H1 (cell line): ENCODE results near the gene TMEM273. TPM values are rescaled to one million over a fixed set of nuclear protein-coding genes. Genes with fewer than 3 reads are reported as not detected.

Source experiments
- CTCF ChIA-PET: fragments of 300-600 bp; sonication (Branson Sonifier 250); formaldehyde crosslinking; loops from one replicate; lab custom pipeline; 2021; ENCODE audit not compliant: partially characterized antibody; lab: Charles Lee
- POLR2A ChIA-PET: fragments of 300-600 bp; sonication (Branson Sonifier 250); formaldehyde crosslinking; loops from one replicate; lab custom pipeline; 2021; ENCODE audit warnings: inconsistent platforms; ENCODE audit not compliant: partially characterized antibody; lab: Charles Lee
- DNase-seq, 2 experiments: peaks; one replicate each; pipeline versions ENCODE4 v3.0.0 to v3.0.0-alpha.2; 2010 to 2022; ENCODE audit warnings: low spot score in 2 of 2, low read depth in 1 of 2, mixed read lengths in 1 of 2
- FAIRE-seq: peaks from 2 replicates; lab custom pipeline; 2011; peaks lifted over from hg19 to GRCh38; lab: Jason Lieb, UNC
- H2AFZ ChIP-seq: 2 replicates; pipeline ENCODE4 v1.8.1; 2012; ENCODE audit warnings: low read length, inconsistent platforms
- H2AK5ac ChIP-seq: 2 replicates; pipeline ENCODE4 v1.6.1; 2013; ENCODE audit warnings: low read depth, low read length
- H2BK120ac ChIP-seq: replicated peaks from 2 replicates; pipeline ENCODE3; 2013; ENCODE audit warnings: low read depth, low read length, inconsistent platforms
- H2BK12ac ChIP-seq: 2 replicates; pipeline ENCODE4 v1.6.1; 2013; ENCODE audit warnings: low read depth, low read length
- H2BK15ac ChIP-seq: 2 replicates; pipeline ENCODE4 v1.6.1; 2013; ENCODE audit warnings: low read length
- H2BK20ac ChIP-seq: 2 replicates; pipeline ENCODE4 v1.6.1; 2013; ENCODE audit warnings: low read length
- H2BK5ac ChIP-seq: 2 replicates; pipeline ENCODE4 v1.6.1; 2013; ENCODE audit warnings: low read depth, low read length
- H3K14ac ChIP-seq: 2 replicates; pipeline ENCODE4 v1.6.1; 2013; ENCODE audit warnings: inconsistent platforms; ENCODE audit not compliant: insufficient read length
- H3K18ac ChIP-seq: 2 replicates; pipeline ENCODE4 v1.6.1; 2013; ENCODE audit warnings: low read length; ENCODE audit errors: extremely low read depth
- H3K23ac ChIP-seq: 2 replicates; pipeline ENCODE4 v1.6.1; 2013; ENCODE audit warnings: inconsistent platforms; ENCODE audit not compliant: insufficient read length
- H3K23me2 ChIP-seq: 2 replicates; pipeline ENCODE4 v1.6.1; 2013; ENCODE audit warnings: low read depth, low read length
- H3K27ac ChIP-seq: 2 replicates; pipeline ENCODE4 v1.6.1; 2011; ENCODE audit warnings: low read depth, low read length, inconsistent platforms
- H3K27me3 ChIP-seq, 4 experiments: replicated peaks in 1 of 4; 1 replicate in 1 of 4; 2 replicates in 3 of 4; pipeline versions ENCODE4 v1.6.1 to v1.8.1; 2011 to 2013; ENCODE audit warnings: low read length in 3 of 4, mild to moderate bottlenecking in 3 of 4, inconsistent platforms in 2 of 4, mixed read lengths in 2 of 4, moderate library complexity in 1 of 4; ENCODE audit not compliant: control insufficient read depth in 3 of 4, insufficient read depth in 3 of 4; ENCODE audit errors: extremely low read depth in 1 of 4
- H3K36me3 ChIP-seq, 4 experiments: 2 replicates each; pipeline versions ENCODE4 v1.6.1 to v1.8.1; 2011 to 2013; ENCODE audit warnings: mild to moderate bottlenecking in 4 of 4, low read length in 3 of 4, moderate library complexity in 2 of 4, control low read depth in 1 of 4, inconsistent platforms in 1 of 4; ENCODE audit not compliant: insufficient read depth in 4 of 4, control insufficient read depth in 2 of 4
- H3K4ac ChIP-seq: replicated peaks from 2 replicates; pipeline ENCODE3; 2013; ENCODE audit warnings: low read length, low read depth, mixed read lengths, inconsistent platforms; ENCODE audit not compliant: insufficient read length
- H3K4me1 ChIP-seq, 4 experiments: replicated peaks in 1 of 4; 1 replicate in 1 of 4; 2 replicates in 3 of 4; pipeline versions ENCODE4 v1.6.1 to v1.8.1; 2011 to 2013; ENCODE audit warnings: low read length in 3 of 4, inconsistent platforms in 2 of 4, mixed read lengths in 1 of 4; ENCODE audit not compliant: insufficient read depth in 4 of 4, control insufficient read depth in 3 of 4
- H3K4me2 ChIP-seq, 2 experiments: 2 replicates each; pipeline versions ENCODE4 v1.6.1 to v1.8.1; 2011 to 2013; ENCODE audit warnings: low read depth in 2 of 2, low read length in 2 of 2, control low read depth in 1 of 2, inconsistent platforms in 1 of 2, mild to moderate bottlenecking in 1 of 2; ENCODE audit not compliant: insufficient read depth in 1 of 2
- H3K4me3 ChIP-seq, 4 experiments: fragments of 200-600, 300-600 bp in 1 of 4; sonication (generic), shearing (Covaris generic), sonication (Bioruptor Twin) in 1 of 4; 2 replicates each; pipeline versions ENCODE4 v1.5.1 to v1.8.1; 2011 to 2016; ENCODE audit warnings: low read length in 4 of 4, low read depth in 3 of 4, control low read depth in 2 of 4, inconsistent platforms in 2 of 4, mild to moderate bottlenecking in 2 of 4, mixed read lengths in 1 of 4, moderate library complexity in 1 of 4; ENCODE audit not compliant: insufficient read depth in 2 of 4; ENCODE audit errors: extremely low read depth in 1 of 4
- H3K56ac ChIP-seq: replicated peaks from 2 replicates; pipeline ENCODE3; 2013; ENCODE audit warnings: low read depth, mild to moderate bottlenecking, mixed read lengths, low read length, inconsistent platforms; ENCODE audit not compliant: insufficient read length
- H3K79me1 ChIP-seq: 2 replicates; pipeline ENCODE4 v1.6.1; 2013; ENCODE audit warnings: low read depth, low read length, control low read depth
- H3K79me2 ChIP-seq, 2 experiments: 2 replicates each; pipeline versions ENCODE4 v1.6.1 to v1.8.1; 2012 to 2013; ENCODE audit warnings: low read length in 2 of 2, mild to moderate bottlenecking in 2 of 2, inconsistent platforms in 1 of 2; ENCODE audit not compliant: insufficient read depth in 2 of 2, control insufficient read depth in 1 of 2
- H3K9ac ChIP-seq, 4 experiments: replicated peaks in 1 of 4; 1 replicate in 1 of 4; 2 replicates in 3 of 4; pipeline versions ENCODE4 v1.6.1 to v1.8.1; 2011 to 2013; ENCODE audit warnings: low read depth in 3 of 4, low read length in 3 of 4, control low read depth in 2 of 4, mild to moderate bottlenecking in 2 of 4, moderate library complexity in 2 of 4, inconsistent platforms in 1 of 4; ENCODE audit errors: extremely low read depth in 1 of 4
- H3K9me3 ChIP-seq, 2 experiments: 2 replicates each; pipeline versions ENCODE4 v1.6.1 to v1.8.1; 2012 to 2013; ENCODE audit warnings: mild to moderate bottlenecking in 2 of 2, moderate library complexity in 2 of 2, control low read depth in 1 of 2, inconsistent platforms in 1 of 2, low read depth in 1 of 2, low read length in 1 of 2, mixed read lengths in 1 of 2; ENCODE audit not compliant: insufficient read depth in 2 of 2
- H4K20me1 ChIP-seq, 2 experiments: replicated peaks in 1 of 2; 2 replicates each; pipeline versions ENCODE3 to v1.8.1; 2011 to 2013; ENCODE audit warnings: inconsistent platforms in 2 of 2, low read length in 2 of 2, mild to moderate bottlenecking in 1 of 2; ENCODE audit not compliant: insufficient read depth in 2 of 2, control insufficient read depth in 1 of 2
- H4K5ac ChIP-seq: 2 replicates; pipeline ENCODE4 v1.6.1; 2013; ENCODE audit warnings: low read length, low read depth, mixed read lengths, inconsistent platforms; ENCODE audit not compliant: insufficient read length
- H4K8ac ChIP-seq: 2 replicates; pipeline ENCODE4 v1.8.0; 2013; ENCODE audit warnings: mild to moderate bottlenecking, moderate library complexity, low read length, inconsistent platforms; ENCODE audit not compliant: insufficient read depth; ENCODE audit errors: extremely low read depth
- H4K91ac ChIP-seq: replicated peaks from 2 replicates; pipeline ENCODE3; 2013; ENCODE audit warnings: low read length, mixed read lengths, inconsistent platforms; ENCODE audit not compliant: insufficient read length
- BRCA1 ChIP-seq: IDR thresholded peaks from 2 replicates; pipeline ENCODE4 v1.6.1; 2012; ENCODE audit warnings: low read depth, low read length, improper control_type of control experiment
- HDAC6 ChIP-seq: IDR thresholded peaks from one replicate; pipeline ENCODE4 v1.7.1; 2012; ENCODE audit warnings: low read depth, mild to moderate bottlenecking, inconsistent platforms, low read length, moderate library complexity
- PHF8 ChIP-seq: fragments of 200-600 bp; sonication (generic); conservative IDR thresholded peaks from 2 replicates; pipeline ENCODE4 v1.7.1; 2012; ENCODE audit warnings: low read depth, mild to moderate bottlenecking, inconsistent platforms, low read length, moderate library complexity
- SUZ12 ChIP-seq: fragments of 200-600 bp; sonication (generic); IDR thresholded peaks from 2 replicates; pipeline ENCODE4 v1.6.1; 2012; ENCODE audit warnings: mild to moderate bottlenecking, inconsistent platforms, low read length, moderate library complexity, mixed read lengths
- WGBS, 2 experiments: shearing (Covaris generic) in 1 of 2; methylation state at CpG; one replicate each; pipeline versions ENCODE4 v1.1.6 to v1.1.7; 2013 to 2015; ENCODE audit warnings: low lambda C conversion rate in 2 of 2, mixed read lengths in 2 of 2, inconsistent platforms in 1 of 2, low coverage in 1 of 2, missing lambda C conversion rate in 1 of 2; ENCODE audit not compliant: insufficient replicate concordance in 2 of 2, insufficient coverage in 1 of 2, insufficient read length in 1 of 2; ENCODE audit errors: extremely low coverage in 1 of 2, missing lambda C conversion rate in 1 of 2; 5-methylcytosine and 5-hydroxymethylcytosine counted together
- polyA plus RNA-seq, 7 experiments: library from polyadenylated mRNA; depleted of rRNA in 3 of 7; stranded (reverse) in 5 of 7; unstranded in 2 of 7; fragments of >200 nt in 5 of 7; fragments of 200-250 nt in 2 of 7; gene quantifications; 1 replicate in 5 of 7; 2 replicates in 1 of 7; 4 replicates in 1 of 7; pipeline versions ENCODE4 v1.2.1 to v1.2.3, GENCODE V29; 2011 to 2013; ENCODE audit warnings: missing spikeins in 2 of 7, mixed read lengths in 2 of 7
- total RNA-seq: library from RNA; stranded (reverse); fragmentation: NEBNext Ultra II Directional; extraction: Animal tissue kit (Norgen Biotek cat#: 25700); gene quantifications from 2 replicates; pipeline ENCODE4 v1.2.1, GENCODE V29; 2021

Gene TMEM273
- total and polyA plus RNA-seq, 2 of the 8 experiments (the other 6 are each of a cell fraction or from before 2014, with no cell fraction given), result not detected

GRCh38 chr10:49140304-49141177 lies 47.6 kb downstream of the TMEM273 start:
- Histone ChIP-seq H3K79me2 (no peaks in the 10 kb centered on the region), H2AK5ac (no peak overlapping the region), H4K91ac (no peak overlapping the region), H2BK120ac (no peak overlapping the region), H2AFZ (no peak overlapping the region), H3K4me2 (no peak overlapping the region), H3K23me2 (no peaks in the 10 kb centered on the region), H4K20me1 (no peaks in the 10 kb centered on the region), H3K23ac (no peak overlapping the region), H3K9ac (no peak overlapping the region), H3K36me3 (no peaks in the 10 kb centered on the region), H3K4me1 (peaks cover 1 to 6% (median 3%) of the 10 kb centered on the region in 4 experiments; a peak in 2 of 7 replicates), H3K18ac (no peak overlapping the region), H3K4ac (no peak overlapping the region), H4K8ac (no peak overlapping the region), H3K4me3 (no peak overlapping the region), H2BK12ac (0 out of 2 replicates have a peak overlapping the region, but pooled peaks have one; percentile 39), H3K56ac (no peak overlapping the region), H2BK20ac (no peak overlapping the region), H2BK15ac (peak overlapping the region; percentile 76; the same call in 1 of the 2 replicates), H3K9me3 (no peaks in the 10 kb centered on the region), H2BK5ac (no peak overlapping the region), H3K27ac (no peak overlapping the region), H3K79me1 (no peaks in the 10 kb centered on the region), H3K27me3 (no peaks in the 10 kb centered on the region), H3K14ac (no peak overlapping the region), H4K5ac (no peak overlapping the region)
- DNase-seq (no peak), FAIRE-seq (no peak)
- ChIA-PET CTCF (interaction anchor here (0.6 to 4.3 kb wide), 7 partner anchors 8 to 482 kb away, joined by 3 to 13 read pairs (median 3); no protein-coding TSS in a partner anchor), POLR2A (interaction anchor here (1.9 kb wide), 1 partner anchor 10 kb away, joined by 4 read pairs; no protein-coding TSS in a partner anchor)
- 92% methylated on average over 5 of the region's 5 CpGs; no CpG with 5 or more reads in 1 of the 2 experiments for WGBS, 2 experiments
- no peak for TF ChIP-seq SUZ12
- no peak for TF ChIP-seq BRCA1
- no peak for TF ChIP-seq HDAC6
- TF ChIP-seq PHF8, result no peak
